ENCODE results near the gene RASA3.

DNA sequence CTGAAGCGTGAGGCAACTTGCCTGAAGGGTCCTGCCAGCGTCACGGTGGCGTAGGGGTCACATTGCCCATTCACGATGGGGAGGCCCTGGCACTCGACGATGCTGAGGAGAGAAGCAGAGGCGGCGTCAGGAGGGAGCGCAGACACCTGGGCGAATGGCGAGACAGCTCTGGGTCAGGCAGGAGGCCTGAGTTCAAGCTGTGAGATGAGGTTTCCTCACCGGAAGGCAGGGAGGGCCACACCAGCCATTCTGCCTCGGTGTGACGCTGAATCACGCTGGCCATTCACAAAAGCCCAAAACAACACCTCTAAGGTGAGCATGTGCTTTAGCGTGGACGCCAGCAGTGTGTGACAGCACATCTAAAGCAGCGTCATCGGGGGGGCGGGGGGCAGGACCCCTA is 104.6 kb downstream of the RASA3 start:
- TF ChIP-seq, protein P1, sequence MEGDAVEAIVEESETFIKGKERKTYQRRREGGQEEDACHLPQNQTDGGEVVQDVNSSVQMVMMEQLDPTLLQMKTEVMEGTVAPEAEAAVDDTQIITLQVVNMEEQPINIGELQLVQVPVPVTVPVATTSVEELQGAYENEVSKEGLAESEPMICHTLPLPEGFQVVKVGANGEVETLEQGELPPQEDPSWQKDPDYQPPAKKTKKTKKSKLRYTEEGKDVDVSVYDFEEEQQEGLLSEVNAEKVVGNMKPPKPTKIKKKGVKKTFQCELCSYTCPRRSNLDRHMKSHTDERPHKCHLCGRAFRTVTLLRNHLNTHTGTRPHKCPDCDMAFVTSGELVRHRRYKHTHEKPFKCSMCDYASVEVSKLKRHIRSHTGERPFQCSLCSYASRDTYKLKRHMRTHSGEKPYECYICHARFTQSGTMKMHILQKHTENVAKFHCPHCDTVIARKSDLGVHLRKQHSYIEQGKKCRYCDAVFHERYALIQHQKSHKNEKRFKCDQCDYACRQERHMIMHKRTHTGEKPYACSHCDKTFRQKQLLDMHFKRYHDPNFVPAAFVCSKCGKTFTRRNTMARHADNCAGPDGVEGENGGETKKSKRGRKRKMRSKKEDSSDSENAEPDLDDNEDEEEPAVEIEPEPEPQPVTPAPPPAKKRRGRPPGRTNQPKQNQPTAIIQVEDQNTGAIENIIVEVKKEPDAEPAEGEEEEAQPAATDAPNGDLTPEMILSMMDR (IDR thresholded peaks at IDR 0.05; ENCODE audit: low read length) = no peak
- no peak for TF ChIP-seq EZH2 (optimal IDR thresholded peaks at IDR 0.05; ENCODE audit: low read depth, low read length)
- TF ChIP-seq EZH2phosphoT487 (IDR thresholded peaks at IDR 0.05; ENCODE audit: low read length) = no peak

Measured in MM.1S (cell line).